ENCODE data around the gene NLGN1.
"Not testable (repeated sequence)": the region's sequence is repeated elsewhere in the genome, so short reads cannot be mapped to it uniquely, and the experiment has no call there.

DNA sequence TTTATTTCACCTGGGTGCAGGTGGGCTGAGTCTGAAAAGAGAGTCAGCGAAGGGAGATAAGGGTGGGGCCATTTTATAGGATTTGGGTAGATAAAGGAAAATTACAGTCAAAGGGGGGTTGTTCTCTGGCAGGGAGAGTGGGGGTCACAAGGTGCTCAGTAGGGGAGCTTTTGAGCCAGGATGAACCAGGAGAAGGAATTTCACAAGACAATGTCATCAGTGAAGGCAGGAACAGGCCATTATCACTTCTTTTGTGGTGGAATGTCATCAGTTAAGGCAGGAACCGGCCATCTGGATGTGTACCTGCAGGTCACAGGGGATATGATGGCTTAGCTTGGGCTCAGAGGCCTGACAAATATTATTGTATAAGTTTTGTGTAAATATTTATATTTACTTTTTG, 44.4 kb upstream of the NLGN1 start:
- not testable (repeated sequence) for TF ChIP-seq CTCF, POLR2A (IDR thresholded peaks at IDR 0.05)
